Measurements from ENCODE around the gene TSC1.

Gene TSC1

DNA sequence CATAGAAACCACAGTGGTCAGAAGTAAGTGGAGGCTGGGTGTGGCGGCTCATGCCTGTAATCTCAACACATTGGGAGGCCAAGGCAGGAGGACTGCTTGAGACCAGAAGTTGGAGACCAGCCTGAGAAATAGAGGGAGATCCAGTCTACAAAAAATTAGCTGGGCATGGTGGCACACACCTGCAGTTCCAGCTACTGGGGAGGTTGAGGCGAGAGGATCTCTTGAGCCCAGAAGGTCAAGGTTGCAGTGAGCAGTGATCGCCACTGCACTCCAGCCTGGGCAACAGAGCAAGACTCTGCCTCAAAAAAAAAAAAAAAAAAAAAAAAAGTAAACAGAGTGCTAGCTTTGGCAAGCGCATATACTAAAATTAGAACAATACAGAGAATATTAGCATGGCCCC, 90.9 kb downstream of the TSC1 start:
- Histone ChIP-seq H3K27ac (no peak overlapping the region), H3K9ac (ENCODE audit: insufficient read length) (no peak overlapping the region), H3K4me3 (no peak overlapping the region), H3K36me3 (ENCODE audit: insufficient read depth, low read length) (no peaks in the 10 kb centered on the region), H3K9me3 (ENCODE audit: low read depth, low read length) (no peaks in the 10 kb centered on the region)
- no peak for DNase-seq (ENCODE audit: low read depth, low spot score)
- no peak for TF ChIP-seq POLR2AphosphoS5 (IDR thresholded peaks at IDR 0.05; ENCODE audit: borderline replicate concordance, low read depth, low read length)
- TF ChIP-seq FOXP2 (optimal IDR thresholded peaks at IDR 0.05; ENCODE audit: control extremely low read depth, extremely low read length, insufficient read depth): no peak
- TF ChIP-seq EZH2 (IDR thresholded peaks at IDR 0.05): no peak

DNA sequence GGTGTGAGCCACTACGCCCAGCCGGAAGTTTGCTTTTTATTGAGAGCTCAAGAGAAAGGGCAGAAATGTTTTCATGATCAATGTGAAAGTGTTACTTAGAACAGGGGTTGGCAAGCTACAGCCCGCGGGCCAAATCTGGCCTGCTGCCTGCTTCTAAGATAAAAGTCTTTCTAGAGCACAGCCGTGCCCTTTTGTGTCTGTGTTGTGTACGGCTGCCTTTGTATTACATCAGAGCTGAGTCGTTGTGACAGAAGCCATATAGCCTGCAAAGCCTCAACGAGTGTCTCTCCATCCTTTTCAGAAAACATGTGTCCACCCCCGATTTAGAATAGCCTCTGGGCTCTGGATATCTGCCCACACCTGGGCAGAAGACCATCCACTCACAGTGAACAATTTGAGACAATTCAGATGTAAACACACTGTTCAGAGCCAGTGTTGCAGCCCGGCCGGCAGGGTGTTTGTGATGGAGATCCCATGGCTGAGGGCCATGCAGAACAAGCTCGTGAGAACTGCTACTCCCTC, 95.2 kb downstream of the TSC1 start:
- Histone ChIP-seq H3K9ac (ENCODE audit: insufficient read length) (no peak overlapping the region), H3K9me3 (ENCODE audit: low read depth, low read length) (no peaks in the 10 kb centered on the region), H3K4me3 (no peak overlapping the region), H3K27ac (no peak overlapping the region), H3K36me3 (ENCODE audit: insufficient read depth, low read length) (no peaks in the 10 kb centered on the region)
- TF ChIP-seq POLR2AphosphoS5 (IDR thresholded peaks at IDR 0.05; ENCODE audit: borderline replicate concordance, low read depth, low read length): no peak
- no peak for TF ChIP-seq EZH2 (IDR thresholded peaks at IDR 0.05)
- no peak for TF ChIP-seq FOXP2 (optimal IDR thresholded peaks at IDR 0.05; ENCODE audit: control extremely low read depth, extremely low read length, insufficient read depth)
- DNase-seq (ENCODE audit: low read depth, low spot score): no peak

DNA sequence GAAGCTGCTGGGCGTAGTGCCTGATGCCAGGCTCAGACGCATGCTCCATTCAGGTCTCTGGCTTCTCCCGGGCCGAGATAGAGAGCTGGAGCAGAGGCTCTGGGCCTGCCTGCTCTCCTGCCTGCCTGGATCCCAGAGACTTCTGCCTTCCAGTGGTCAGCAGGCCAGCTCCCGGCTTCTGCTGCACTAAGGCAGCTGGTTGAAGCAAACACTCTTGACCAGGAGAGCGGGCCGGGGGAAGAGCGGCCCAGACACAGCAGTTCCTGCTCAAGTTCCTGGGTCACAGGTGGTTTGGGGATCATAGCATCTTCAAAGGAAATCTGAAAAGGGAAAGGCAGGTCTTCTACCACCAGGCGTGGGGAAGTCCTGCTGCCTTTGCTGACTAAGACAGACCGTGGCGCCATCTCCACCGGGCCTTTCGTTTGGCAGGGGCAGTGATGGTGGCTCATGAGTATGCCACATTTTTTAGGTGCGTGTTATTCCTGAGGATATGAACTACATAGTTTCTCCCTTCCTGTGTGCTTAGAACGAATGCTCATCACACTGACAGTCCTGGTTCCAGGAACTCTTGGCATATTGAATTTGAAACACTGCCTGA, 97.4 kb downstream of the TSC1 start:
- TF ChIP-seq EZH2 (IDR thresholded peaks at IDR 0.05): no peak
- no peak overlapping the region for H3K4me3 ChIP-seq
- H3K36me3 ChIP-seq (ENCODE audit: insufficient read depth, low read length): no peaks in the 10 kb centered on the region
- no peaks in the 10 kb centered on the region for H3K9me3 ChIP-seq (ENCODE audit: low read depth, low read length)
- DNase-seq (ENCODE audit: low read depth, low spot score): no peak
- no peak overlapping the region for H3K27ac ChIP-seq
- no peak overlapping the region for H3K9ac ChIP-seq (ENCODE audit: insufficient read length)

DNA sequence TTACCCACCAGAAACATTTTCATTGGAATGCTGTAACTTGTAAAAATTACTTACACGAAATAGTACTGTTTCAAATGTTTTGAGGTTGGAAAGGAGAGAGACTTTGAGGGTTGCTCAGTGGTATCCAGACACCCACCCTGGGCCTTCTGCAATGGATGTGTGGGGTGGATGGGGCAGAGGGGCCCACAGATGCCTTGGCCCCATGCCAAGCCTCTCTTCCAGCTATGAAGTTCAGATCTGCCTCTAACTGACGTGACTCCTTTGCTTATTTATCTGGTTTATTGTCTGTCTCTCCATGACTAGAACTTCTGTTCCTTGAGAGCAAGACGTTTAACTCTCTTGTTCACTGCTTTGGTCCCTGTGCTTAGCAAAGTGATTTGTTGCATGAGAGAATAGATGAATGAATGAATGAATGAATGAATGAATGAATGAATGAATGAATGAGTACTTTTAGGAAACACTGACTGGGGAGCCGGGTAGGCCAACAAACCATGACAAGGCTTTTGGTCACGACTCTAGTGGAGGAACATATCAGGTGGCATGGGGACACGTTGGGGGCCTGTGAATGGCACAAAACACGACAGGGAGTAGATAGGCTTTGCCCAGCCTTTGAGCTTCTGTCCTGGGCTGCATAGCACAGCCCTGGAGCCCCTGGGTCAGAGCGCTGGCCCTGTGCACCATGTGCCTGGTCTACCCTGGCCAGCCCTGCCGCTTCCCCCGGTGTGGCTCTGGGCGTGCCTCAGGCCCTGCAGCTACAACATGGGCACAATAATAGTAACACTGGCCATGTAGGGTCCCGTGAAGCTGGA, 98.1 kb downstream of the TSC1 start:
- no peak for TF ChIP-seq EZH2 (IDR thresholded peaks at IDR 0.05)
- no peak for TF ChIP-seq FOXP2 (optimal IDR thresholded peaks at IDR 0.05; ENCODE audit: control extremely low read depth, extremely low read length, insufficient read depth)
- TF ChIP-seq POLR2AphosphoS5 (IDR thresholded peaks at IDR 0.05; ENCODE audit: borderline replicate concordance, low read depth, low read length): no peak
- Histone ChIP-seq H3K4me3 (no peak overlapping the region), H3K36me3 (ENCODE audit: insufficient read depth, low read length) (no peaks in the 10 kb centered on the region), H3K9me3 (ENCODE audit: low read depth, low read length) (no peaks in the 10 kb centered on the region), H3K27ac (no peak overlapping the region), H3K9ac (ENCODE audit: insufficient read length) (no peak overlapping the region)
- no peak for DNase-seq (ENCODE audit: low read depth, low spot score)

DNA sequence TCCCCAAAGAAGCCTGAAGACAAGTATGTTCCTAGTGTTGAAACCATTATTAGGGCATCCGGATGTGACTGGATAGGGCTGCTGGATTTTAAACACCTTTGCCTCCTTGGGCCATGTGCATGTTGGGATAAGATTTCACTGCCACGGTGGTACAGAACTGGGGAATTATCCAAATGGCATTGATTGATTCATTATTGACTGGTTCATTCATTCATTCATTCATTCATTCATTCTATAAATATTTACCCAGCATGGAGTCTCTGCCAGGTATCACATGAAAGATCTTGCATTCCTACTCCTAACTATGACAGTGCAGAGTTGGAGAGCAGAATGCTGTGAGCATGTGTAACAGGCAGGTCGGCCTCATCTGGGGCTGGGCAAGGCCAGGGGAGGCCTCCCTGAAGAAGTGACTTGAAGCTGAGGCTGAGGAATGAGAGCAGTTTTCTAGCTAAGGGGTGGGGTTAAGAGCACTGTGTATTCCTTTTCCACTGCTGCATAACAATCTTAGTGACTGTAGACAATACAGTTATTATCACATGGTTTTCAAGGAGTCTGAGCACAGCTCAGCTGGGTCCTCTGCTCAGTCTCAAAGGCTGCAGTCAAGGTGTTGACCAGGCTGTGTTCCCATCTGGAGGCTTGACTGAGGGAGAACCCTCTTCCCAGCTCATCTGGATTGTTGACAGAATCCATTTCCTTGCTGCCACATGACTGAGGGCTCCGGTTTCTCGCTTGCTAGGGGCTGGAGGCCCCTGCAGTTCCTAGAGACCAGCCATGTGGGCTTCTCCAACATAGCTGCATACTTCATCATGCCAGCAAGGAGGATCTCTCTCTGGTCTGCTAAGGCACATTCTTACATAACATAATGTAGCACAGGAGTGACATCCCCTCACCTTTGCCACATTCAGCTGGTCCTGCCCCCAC, 102.0 kb downstream of the TSC1 start:
- no peak for TF ChIP-seq EZH2 (IDR thresholded peaks at IDR 0.05)
- TF ChIP-seq FOXP2 (optimal IDR thresholded peaks at IDR 0.05; ENCODE audit: control extremely low read depth, extremely low read length, insufficient read depth): no peak
- TF ChIP-seq POLR2AphosphoS5 (IDR thresholded peaks at IDR 0.05; ENCODE audit: borderline replicate concordance, low read depth, low read length): no peak

More for the DNA sequence above, 102.0 kb downstream of the TSC1 start:
- Histone ChIP-seq H3K36me3 (ENCODE audit: insufficient read depth, low read length) (no peaks in the 10 kb centered on the region), H3K9me3 (ENCODE audit: low read depth, low read length) (no peaks in the 10 kb centered on the region), H3K27ac (no peak overlapping the region), H3K9ac (ENCODE audit: insufficient read length) (no peak overlapping the region), H3K4me3 (no peak overlapping the region)
- no peak for DNase-seq (ENCODE audit: low read depth, low spot score)
